ENCODE data around the gene S1PR4. TPM values are rescaled to one million over a fixed set of nuclear protein-coding genes. Genes with fewer than 3 reads are reported as not detected.

S1PR4 gene
- total RNA-seq, 1 experiment from 2014 or later: 0.26 TPM

GRCh38 chr19:3159565-3159964 is 19.0 kb upstream of the S1PR4 start:
- TF ChIP-seq CTCF (IDR thresholded peaks at IDR 0.05) (no peak), TCF7L2 (IDR thresholded peaks at IDR 0.05; ENCODE audit: low read depth, low read length) (no peak), SIN3A (IDR thresholded peaks at IDR 0.05; ENCODE audit: borderline replicate concordance, insufficient read depth, low read depth, low read length) (no peak), POLR2AphosphoS5 (IDR thresholded peaks at IDR 0.05; ENCODE audit: low read depth, low read length) (no peak), REST (IDR thresholded peaks at IDR 0.05; ENCODE audit: insufficient read depth in 1 of 2, low read depth in 2 of 2, low read length in 1 of 2) (no peak)
- no peaks in the 10 kb centered on the region for H3K27me3 ChIP-seq (ENCODE audit: control insufficient read depth, insufficient read depth, low read length)
- intact Hi-C loops (cut with micrococcal nuclease; ENCODE audit: unreplicated experiment): no loop called here
- no peaks in the 10 kb centered on the region for H3K9me3 ChIP-seq (ENCODE audit: control insufficient read depth, insufficient read depth, low read depth, low read length)
- in situ Hi-C loops (cut with HindIII; ENCODE audit: low pct_unique_long_range_greater_than_20kb, low sequenced_read_pairs): no loop called here
- peaks cover 6% of the 10 kb centered on the region for H3K4me1 ChIP-seq (ENCODE audit: control insufficient read depth, insufficient read depth, low read length)
- ChIA-PET POLR2A (interaction anchor here (0.6 to 0.7 kb wide), 2 partner anchors 13 to 206 kb away, joined by 3 to 5 read pairs; no protein-coding TSS in a partner anchor), CTCF (interaction anchor here (1.4 kb wide), 1 partner anchor 31 kb away, joined by 5 read pairs; no protein-coding TSS in a partner anchor)
- no peak overlapping the region for H3K4me3 ChIP-seq (ENCODE audit: low read depth in 2 of 2, low read length in 2 of 2)
- ATAC-seq (no peak), DNase-seq (ENCODE audit: low read depth, low spot score) (no peak)
- H3K36me3 ChIP-seq (ENCODE audit: control insufficient read depth, insufficient read depth, low read length): no peaks in the 10 kb centered on the region
- BruUV-seq (replicated peaks): no TSS peak
- H3K27ac ChIP-seq (ENCODE audit: low read length): no peak overlapping the region

- no peaks in the 10 kb centered on the region for H3K27me3 ChIP-seq (ENCODE audit: control insufficient read depth, insufficient read depth, low read length)
- no TSS peak for BruUV-seq (replicated peaks)
- ChIA-PET CTCF (interaction anchor here (1.4 kb wide), 1 partner anchor 31 kb away, joined by 5 read pairs; no protein-coding TSS in a partner anchor), POLR2A (interaction anchor here (0.6 kb wide), 1 partner anchor 207 kb away, joined by 3 read pairs; no protein-coding TSS in a partner anchor)
- no peaks in the 10 kb centered on the region for H3K9me3 ChIP-seq (ENCODE audit: control insufficient read depth, insufficient read depth, low read depth, low read length)
- H3K27ac ChIP-seq (ENCODE audit: low read length): no peak overlapping the region
- ATAC-seq (no peak), DNase-seq (ENCODE audit: low read depth, low spot score) (no peak)
- H3K36me3 ChIP-seq (ENCODE audit: control insufficient read depth, insufficient read depth, low read length): no peaks in the 10 kb centered on the region
- in situ Hi-C loops (cut with HindIII; ENCODE audit: low pct_unique_long_range_greater_than_20kb, low sequenced_read_pairs): no loop called here
- intact Hi-C loops (cut with micrococcal nuclease; ENCODE audit: unreplicated experiment): no loop called here
- no peak overlapping the region for H3K4me3 ChIP-seq (ENCODE audit: low read depth in 2 of 2, low read length in 2 of 2)
- no peak for TF ChIP-seq REST (IDR thresholded peaks at IDR 0.05; ENCODE audit: insufficient read depth in 1 of 2, low read depth in 2 of 2, low read length in 1 of 2)
- no peak for TF ChIP-seq TCF7L2 (IDR thresholded peaks at IDR 0.05; ENCODE audit: low read depth, low read length)
- no peak for TF ChIP-seq SIN3A (IDR thresholded peaks at IDR 0.05; ENCODE audit: borderline replicate concordance, insufficient read depth, low read depth, low read length)
- no peak for TF ChIP-seq CTCF (IDR thresholded peaks at IDR 0.05)
- TF ChIP-seq POLR2AphosphoS5 (IDR thresholded peaks at IDR 0.05; ENCODE audit: low read depth, low read length): no peak
- H3K4me1 ChIP-seq (ENCODE audit: control insufficient read depth, insufficient read depth, low read length): peaks cover 1% of the 10 kb centered on the region
Measured at GRCh38 chr19:3160219-3160618, 18.4 kb upstream of the S1PR4 start.
